Measurements from ENCODE around the gene DSCAML1.

Gene DSCAML1

DNA sequence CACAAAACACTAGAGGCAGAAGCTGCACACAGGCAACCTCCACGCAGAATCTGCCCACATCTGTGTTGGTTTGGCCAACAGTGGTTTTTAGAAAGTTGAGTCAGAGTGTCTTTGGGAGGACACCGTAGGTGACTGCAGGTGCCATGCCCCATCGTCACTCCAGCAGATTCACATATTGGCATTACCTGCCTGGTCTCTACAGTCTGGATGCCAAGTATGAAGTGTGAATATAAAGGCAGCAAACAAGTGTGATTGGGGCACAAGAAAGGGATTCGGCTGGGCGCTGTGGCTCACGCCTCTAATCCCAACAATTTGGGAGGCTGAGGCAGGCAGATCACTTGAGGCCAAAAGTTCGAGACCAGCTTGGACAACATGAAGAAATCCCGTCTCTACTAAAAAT, 38.6 kb upstream of the DSCAML1 start:
- DNase-seq (ENCODE audit: extremely low read depth, low read depth), result no peak
- TF ChIP-seq, protein P1, sequence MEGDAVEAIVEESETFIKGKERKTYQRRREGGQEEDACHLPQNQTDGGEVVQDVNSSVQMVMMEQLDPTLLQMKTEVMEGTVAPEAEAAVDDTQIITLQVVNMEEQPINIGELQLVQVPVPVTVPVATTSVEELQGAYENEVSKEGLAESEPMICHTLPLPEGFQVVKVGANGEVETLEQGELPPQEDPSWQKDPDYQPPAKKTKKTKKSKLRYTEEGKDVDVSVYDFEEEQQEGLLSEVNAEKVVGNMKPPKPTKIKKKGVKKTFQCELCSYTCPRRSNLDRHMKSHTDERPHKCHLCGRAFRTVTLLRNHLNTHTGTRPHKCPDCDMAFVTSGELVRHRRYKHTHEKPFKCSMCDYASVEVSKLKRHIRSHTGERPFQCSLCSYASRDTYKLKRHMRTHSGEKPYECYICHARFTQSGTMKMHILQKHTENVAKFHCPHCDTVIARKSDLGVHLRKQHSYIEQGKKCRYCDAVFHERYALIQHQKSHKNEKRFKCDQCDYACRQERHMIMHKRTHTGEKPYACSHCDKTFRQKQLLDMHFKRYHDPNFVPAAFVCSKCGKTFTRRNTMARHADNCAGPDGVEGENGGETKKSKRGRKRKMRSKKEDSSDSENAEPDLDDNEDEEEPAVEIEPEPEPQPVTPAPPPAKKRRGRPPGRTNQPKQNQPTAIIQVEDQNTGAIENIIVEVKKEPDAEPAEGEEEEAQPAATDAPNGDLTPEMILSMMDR (IDR thresholded peaks at IDR 0.05; ENCODE audit: low read depth, low read length, missing control alignments), result no peak

GRCh38 chr11:117834838-117835443, 37.9 kb upstream of the DSCAML1 start:
- no peak for DNase-seq (ENCODE audit: extremely low read depth, low read depth)
- H3K4me3 ChIP-seq (replicated peaks; ENCODE audit: low read depth, low read length), result no peak overlapping the region
- TF ChIP-seq, protein P1 (IDR thresholded peaks at IDR 0.05; ENCODE audit: low read depth, low read length, missing control alignments), result no peak

More for the DNA sequence above, 38.6 kb upstream of the DSCAML1 start:
- no peak overlapping the region for H3K4me3 ChIP-seq (replicated peaks; ENCODE audit: low read depth, low read length)

GRCh38 chr11:117834068-117834810, 37.2 kb upstream of the DSCAML1 start:
- DNase-seq (ENCODE audit: extremely low read depth, low read depth), result no peak
- no peak overlapping the region for H3K4me3 ChIP-seq (replicated peaks; ENCODE audit: low read depth, low read length)
- TF ChIP-seq, protein P1 (IDR thresholded peaks at IDR 0.05; ENCODE audit: low read depth, low read length, missing control alignments), result no peak

- no peak overlapping the region for H3K4me3 ChIP-seq (replicated peaks; ENCODE audit: low read depth, low read length)
- DNase-seq (ENCODE audit: extremely low read depth, low read depth), result no peak
- TF ChIP-seq, protein P1 (IDR thresholded peaks at IDR 0.05; ENCODE audit: low read depth, low read length, missing control alignments), result no peak
Measured at GRCh38 chr11:117833401-117833891, 36.4 kb upstream of the DSCAML1 start.

GRCh38 chr11:117832511-117832910, 35.5 kb upstream of the DSCAML1 start:
- no peak for DNase-seq (ENCODE audit: extremely low read depth, low read depth)
- no peak overlapping the region for H3K4me3 ChIP-seq (replicated peaks; ENCODE audit: low read depth, low read length)
- TF ChIP-seq, protein P1 (IDR thresholded peaks at IDR 0.05; ENCODE audit: low read depth, low read length, missing control alignments), result no peak

GRCh38 chr11:117831661-117832415, 34.8 kb upstream of the DSCAML1 start:
- TF ChIP-seq, protein P1 (IDR thresholded peaks at IDR 0.05; ENCODE audit: low read depth, low read length, missing control alignments), result no peak
- DNase-seq (ENCODE audit: extremely low read depth, low read depth), result no peak
- no peak overlapping the region for H3K4me3 ChIP-seq (replicated peaks; ENCODE audit: low read depth, low read length)
